Right lung (tissue), 5 donors: ENCODE data around the gene ARHGEF16. TPM values are rescaled to one million over a fixed set of nuclear protein-coding genes. Genes with fewer than 3 reads are reported as not detected.

ENCODE experiments used
- DNase-seq, 2 donors: peaks; one replicate each; pipeline ENCODE4 v3.0.0-alpha.2; 2013
- polyA plus RNA-seq, 5 donors: library from polyadenylated mRNA; unstranded; fragments of 120-200 nt; gene quantifications; one replicate each; pipeline versions ENCODE4 v1.2.1 to v1.2.3, GENCODE V29; 2013; ENCODE audit warnings: inconsistent platforms in 1 of 5, low replicate concordance in 1 of 5; ENCODE audit not compliant: insufficient read length in 5 of 5, insufficient read depth in 1 of 5

ARHGEF16 gene
- polyA plus RNA-seq, 5 donors = 6.3 to 12.1 (median 8.7) TPM

GRCh38 chr1:3420218-3420951 is 34.1 kb upstream of the ARHGEF16 start:
- no peak for DNase-seq

- DNase-seq = no peak
These were observed 31.8 kb upstream of the ARHGEF16 start for GRCh38 chr1:3422638-3423037.

- DNase-seq = no peak
These were observed 31.1 kb upstream of the ARHGEF16 start for GRCh38 chr1:3423245-3423829.

- no peak for DNase-seq
These were observed 30.4 kb upstream of the ARHGEF16 start for GRCh38 chr1:3423896-3424611.

GRCh38 chr1:3425486-3426215 is 28.8 kb upstream of the ARHGEF16 start:
- no peak for DNase-seq

GRCh38 chr1:3426956-3427535 is 27.4 kb upstream of the ARHGEF16 start:
- no peak for DNase-seq

GRCh38 chr1:3427711-3428704 is 26.5 kb upstream of the ARHGEF16 start:
- no peak for DNase-seq

GRCh38 chr1:3428899-3429298 is 25.6 kb upstream of the ARHGEF16 start:
- DNase-seq = no peak

GRCh38 chr1:3429320-3429719 is 25.1 kb upstream of the ARHGEF16 start:
- no peak for DNase-seq

GRCh38 chr1:3429766-3430165 is 24.7 kb upstream of the ARHGEF16 start:
- no peak for DNase-seq

GRCh38 chr1:3430406-3430805 is 24.1 kb upstream of the ARHGEF16 start:
- DNase-seq = no peak

GRCh38 chr1:3430820-3431219 is 23.6 kb upstream of the ARHGEF16 start:
- DNase-seq = no peak

- no peak for DNase-seq
These were observed 23.2 kb upstream of the ARHGEF16 start for GRCh38 chr1:3431266-3431665.

GRCh38 chr1:3431686-3432085 is 22.8 kb upstream of the ARHGEF16 start:
- DNase-seq = no peak

GRCh38 chr1:3432306-3432705 is 22.2 kb upstream of the ARHGEF16 start:
- DNase-seq = no peak

- DNase-seq = no peak
These were observed 21.4 kb upstream of the ARHGEF16 start for GRCh38 chr1:3433076-3433475.

- no peak for DNase-seq
These were observed 20.7 kb upstream of the ARHGEF16 start for GRCh38 chr1:3433596-3434320.

- no peak for DNase-seq
These were observed 19.9 kb upstream of the ARHGEF16 start for GRCh38 chr1:3434406-3435110.

GRCh38 chr1:3435666-3436065 is 18.8 kb upstream of the ARHGEF16 start:
- no peak for DNase-seq
